K562 (cell line): ENCODE results near the gene CPSF4.

ENCODE experiments used
- ARID4B ChIP-seq: sonication (generic); formaldehyde crosslinking; IDR thresholded peaks from 2 replicates; pipeline ENCODE4 v1.8.0; 2022; ENCODE audit warnings: mild to moderate bottlenecking, missing genetic modification reagents
- CBFA2T3 ChIP-seq: fragments of 450-650 bp; IDR thresholded peaks from 2 replicates; pipeline ENCODE4 v1.6.1; 2017
- CTCF ChIP-seq, 3 experiments: IDR thresholded peaks in 2 of 3; conservative IDR thresholded peaks in 1 of 3; 2 replicates each; pipeline ENCODE4 v1.5.1; 2011 to 2012; ENCODE audit warnings: low read length in 3 of 3, mild to moderate bottlenecking in 3 of 3, control low read depth in 2 of 3, improper control_type of control experiment in 1 of 3, inconsistent platforms in 1 of 3, low read depth in 1 of 3, mixed read lengths in 1 of 3, moderate library complexity in 1 of 3; ENCODE audit not compliant: insufficient read depth in 2 of 3
- KLF6 ChIP-seq: fragments of 250-450 bp; sonication (Bioruptor Pico); IDR thresholded peaks from 2 replicates; pipeline ENCODE4 v1.4.0; 2020; ENCODE audit warnings: mild to moderate bottlenecking, moderate library complexity, borderline replicate concordance
- NFRKB ChIP-seq: fragments of 450-650 bp; IDR thresholded peaks from 2 replicates; pipeline ENCODE4 v1.6.1; 2016; ENCODE audit warnings: low read depth
- POLR2A ChIP-seq: fragments of 450-650 bp; conservative IDR thresholded peaks from 2 replicates; pipeline ENCODE4 v1.6.1; 2016
- PREB ChIP-seq: sonication (generic); formaldehyde crosslinking; IDR thresholded peaks from 2 replicates; pipeline ENCODE4 v1.8.1; 2023; ENCODE audit warnings: mild to moderate bottlenecking, missing genetic modification reagents
- SMAD4 ChIP-seq: fragments of 250-450 bp; sonication (Bioruptor Pico); conservative IDR thresholded peaks from 2 replicates; pipeline ENCODE4 v1.8.0; 2021; ENCODE audit warnings: inconsistent platforms, mild to moderate bottlenecking, moderate library complexity
- STAT6 ChIP-seq: sonication (generic); formaldehyde crosslinking; IDR thresholded peaks from 2 replicates; pipeline ENCODE4 v1.8.1; 2023; ENCODE audit warnings: mild to moderate bottlenecking, missing genetic modification reagents
- USF2 ChIP-seq: sonication (generic); formaldehyde crosslinking; IDR thresholded peaks from 2 replicates; pipeline ENCODE4 v1.5.0; 2020; ENCODE audit warnings: missing genetic modification reagents
- ZBTB7A ChIP-seq: IDR thresholded peaks from 2 replicates; pipeline ENCODE4 v1.6.1; 2011; ENCODE audit warnings: low read depth, mild to moderate bottlenecking, low read length, moderate library complexity, borderline replicate concordance; ENCODE audit not compliant: control insufficient read depth
- ZNF316 ChIP-seq: fragments of 450-650 bp; IDR thresholded peaks from 2 replicates; pipeline ENCODE4 v1.6.1; 2016
- ZNF780A ChIP-seq: fragments of 250-450 bp; sonication (Bioruptor Pico); IDR thresholded peaks from 2 replicates; pipeline ENCODE4 v1.5.0; 2021; ENCODE audit warnings: mild to moderate bottlenecking

GRCh38 chr7:99459087-99459486 lies 20.3 kb downstream of the CPSF4 start:
- TF ChIP-seq USF2, result no peak
- no peak for TF ChIP-seq ZBTB7A
- TF ChIP-seq ARID4B (CRISPR knock-in tag), result no peak
- no peak for TF ChIP-seq ZNF780A (CRISPR knock-in tag)
- TF ChIP-seq PREB (CRISPR knock-in tag), result 0 out of 2 replicates have a peak, but pooled peaks have one; percentile 59
- TF ChIP-seq CTCF (IDR thresholded peaks at IDR 0.05 in 2 of 3, conservative IDR thresholded peaks at IDR 0.05 in 1 of 3; ENCODE audit: insufficient read depth in 2 of 3, low read depth in 1 of 3, low read length in 3 of 3), result peak; percentile 54 to 74 (median 60)
- no peak for TF ChIP-seq NFRKB
- TF ChIP-seq STAT6 (CRISPR knock-in tag), result no peak
- no peak for TF ChIP-seq ZNF316
- no peak for TF ChIP-seq KLF6 (CRISPR knock-in tag)
- TF ChIP-seq SMAD4 (CRISPR knock-in tag), result no peak
- no peak for TF ChIP-seq CBFA2T3
- no peak for TF ChIP-seq POLR2A
